T-helper 17 cell (primary cell): ENCODE results near the gene KLHL10. TPM values are rescaled to one million over a fixed set of nuclear protein-coding genes. Genes with fewer than 3 reads are reported as not detected.

Experiments used
- ATAC-seq: fragments of 150-1000 bp; cut with Tn5 transposase; 2 replicates; pipeline ENCODE4 v1.10.0; 2021; ENCODE audit warnings: mild to moderate bottlenecking, moderate library complexity
- DNase-seq, 3 donors: peaks; one replicate each; pipeline versions ENCODE4 v3.0.0 to v3.0.0-alpha.2; 2020 to 2021
- H3K9me3 ChIP-seq: one replicate; pipeline ENCODE4 v1.7.0; 2013; ENCODE audit warnings: low read length, mild to moderate bottlenecking; ENCODE audit not compliant: control insufficient read depth, poor library complexity, severe bottlenecking
- H3K27ac Mint-ChIP-seq: one replicate; pipeline ENCODE4 v1.8.0; 2022; ENCODE audit warnings: mild to moderate bottlenecking, moderate library complexity, mixed read lengths
- H3K27me3 Mint-ChIP-seq: one replicate; pipeline ENCODE4 v1.8.0; 2022; ENCODE audit warnings: mixed read lengths
- H3K36me3 Mint-ChIP-seq: one replicate; pipeline ENCODE4 v1.8.0; 2022; ENCODE audit warnings: low read depth, mixed read lengths
- H3K4me1 Mint-ChIP-seq: one replicate; pipeline ENCODE4 v1.8.0; 2022; ENCODE audit warnings: mild to moderate bottlenecking, mixed read lengths
- H3K4me3 Mint-ChIP-seq: one replicate; pipeline ENCODE4 v1.8.0; 2022; ENCODE audit warnings: mild to moderate bottlenecking, moderate library complexity, mixed read lengths
- total RNA-seq, 4 donors: library from RNA in 2 of 4; stranded (reverse) in 2 of 4; gene quantifications; one replicate each; pipeline ENCODE4 v1.2.3 and lab custom pipeline; 2022 to 2026

KLHL10 gene
- total RNA-seq: not detected
- total RNA-seq (lab: John Stamatoyannopoulos, UW): 0 to 0.12 reads per million in 2 donors

GRCh38 chr17:41837761-41838538, at the start of gene KLHL10:
Gene KLHL10, plus strand, starts transcription at chr17:41837825. Its CDS starts 108 bp downstream, at chr17:41837933.
- no peaks in the 10 kb centered on the region for H3K36me3 Mint-ChIP-seq
- ATAC-seq (no peak), DNase-seq (no peak)
- H3K4me3 Mint-ChIP-seq: peak within 1 kb of the TSS; percentile 89
- H3K9me3 ChIP-seq: no peaks in the 10 kb centered on the region
- H3K4me1 Mint-ChIP-seq: peaks cover 11% of the 10 kb centered on the region
- no peak within 1 kb of the TSS for H3K27ac Mint-ChIP-seq
- no peaks in the 10 kb centered on the region for H3K27me3 Mint-ChIP-seq

DNA sequence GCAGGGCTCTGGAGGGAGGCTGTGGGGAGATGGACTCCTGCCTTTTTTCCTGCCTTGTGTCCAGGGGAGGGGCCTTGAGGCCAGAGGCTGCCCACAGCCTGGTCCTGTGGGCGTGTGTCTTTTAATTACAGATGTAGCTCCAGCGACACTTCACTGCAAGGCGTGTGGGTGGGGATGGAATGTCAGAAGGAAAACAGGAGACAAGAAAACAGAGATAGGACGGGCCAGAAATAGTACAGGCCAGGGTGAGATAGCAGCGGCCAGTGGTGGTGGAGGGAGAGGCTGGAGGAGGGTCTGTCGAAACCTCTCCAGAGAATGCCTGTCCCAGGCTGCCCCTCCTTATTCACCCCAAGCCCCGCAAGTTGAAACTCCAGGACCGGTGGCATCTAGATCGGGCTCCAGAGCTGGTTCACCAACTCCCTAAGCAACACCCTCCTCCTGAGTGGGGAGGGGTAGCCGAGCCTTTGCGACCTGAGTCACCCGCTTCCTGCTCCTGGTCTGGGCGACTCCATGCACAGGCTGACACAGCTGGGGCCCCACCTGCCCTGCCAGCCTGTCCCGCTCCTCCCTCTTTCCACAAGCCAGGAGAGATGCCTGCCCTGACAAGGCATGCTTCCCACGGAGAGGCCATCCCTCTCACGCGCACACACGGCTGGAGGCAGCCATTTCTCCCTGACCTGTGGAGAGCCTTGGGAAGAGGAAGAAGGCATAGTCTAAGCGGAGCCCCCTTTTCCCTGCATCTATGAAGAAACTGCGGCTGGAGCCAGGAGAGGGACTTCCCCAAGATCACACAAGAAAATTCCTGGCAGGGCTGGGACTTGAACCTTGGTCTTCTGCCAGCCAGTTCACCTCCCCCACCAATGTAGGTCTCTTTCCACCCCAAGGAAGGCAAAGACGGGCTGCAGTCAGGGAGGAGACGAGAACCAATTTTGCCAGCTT, 44.5 kb upstream of the KLHL10 start:
- no peak overlapping the region for H3K27ac Mint-ChIP-seq
- no peak for ATAC-seq
- H3K4me1 Mint-ChIP-seq: peaks cover 7% of the 10 kb centered on the region
- H3K36me3 Mint-ChIP-seq: no peaks in the 10 kb centered on the region
- no peaks in the 10 kb centered on the region for H3K9me3 ChIP-seq
- no peak for DNase-seq
- H3K4me3 Mint-ChIP-seq: no peak overlapping the region
- H3K27me3 Mint-ChIP-seq: no peaks in the 10 kb centered on the region

- no peaks in the 10 kb centered on the region for H3K27me3 Mint-ChIP-seq
- no peaks in the 10 kb centered on the region for H3K9me3 ChIP-seq
- DNase-seq (no peak), ATAC-seq (no peak)
- no peak overlapping the region for H3K27ac Mint-ChIP-seq
- H3K4me1 Mint-ChIP-seq: peaks cover 5% of the 10 kb centered on the region
- no peaks in the 10 kb centered on the region for H3K36me3 Mint-ChIP-seq
- no peak overlapping the region for H3K4me3 Mint-ChIP-seq
Observed at GRCh38 chr17:41793784-41794539, 43.7 kb upstream of the KLHL10 start.

GRCh38 chr17:41794540-41794975, 43.1 kb upstream of the KLHL10 start:
- Mint-ChIP-seq H3K27me3 (no peaks in the 10 kb centered on the region), H3K36me3 (no peaks in the 10 kb centered on the region), H3K4me1 (peaks cover 5% of the 10 kb centered on the region), H3K27ac (no peak overlapping the region), H3K4me3 (no peak overlapping the region)
- no peaks in the 10 kb centered on the region for H3K9me3 ChIP-seq
- DNase-seq (no peak), ATAC-seq (no peak)

DNA sequence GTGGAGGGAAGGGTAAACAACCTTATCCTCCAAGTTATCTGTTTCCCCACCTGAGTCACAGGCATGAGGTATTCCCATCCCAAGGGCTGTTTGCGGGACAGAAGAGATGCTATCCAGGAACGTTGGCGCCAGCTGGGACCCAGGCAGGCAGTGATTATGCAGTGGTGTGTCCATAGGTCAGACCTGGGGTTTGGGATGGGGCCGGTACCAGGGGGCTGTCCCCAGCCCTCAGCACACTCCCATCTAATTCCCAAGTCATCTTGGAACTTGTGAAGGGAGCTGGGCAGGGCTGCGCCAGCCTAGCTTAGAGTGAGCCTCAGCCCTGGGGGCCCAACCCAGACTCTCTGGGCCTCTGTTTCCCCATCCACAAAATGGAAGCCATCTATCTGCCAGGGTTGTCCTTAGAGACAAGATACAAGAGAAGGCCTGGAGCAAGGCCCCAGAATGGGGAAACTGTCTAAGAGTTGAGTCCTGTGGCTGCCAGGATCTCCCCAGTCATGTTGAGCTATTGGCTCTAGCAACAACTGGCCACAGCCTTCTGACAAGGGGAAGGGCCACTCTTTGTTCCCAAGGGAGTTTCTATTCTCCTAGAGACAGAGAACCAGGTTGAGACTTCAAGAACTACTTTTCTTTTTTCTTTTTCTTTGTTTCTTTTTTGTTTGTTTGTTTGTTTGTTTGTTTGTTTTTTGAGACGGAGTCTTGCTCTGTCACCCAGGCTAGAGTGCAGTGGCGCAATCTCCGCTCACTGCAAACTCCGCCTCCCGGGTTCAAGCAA, 41.3 kb upstream of the KLHL10 start:
- Mint-ChIP-seq H3K4me3 (no peak overlapping the region), H3K27me3 (no peaks in the 10 kb centered on the region), H3K27ac (no peak overlapping the region)

GRCh38 chr17:41797377-41797776, 40.2 kb upstream of the KLHL10 start:
- Mint-ChIP-seq H3K4me3 (no peak overlapping the region), H3K27ac (no peak overlapping the region), H3K36me3 (peaks cover 2% of the 10 kb centered on the region), H3K27me3 (no peaks in the 10 kb centered on the region), H3K4me1 (peaks cover 4% of the 10 kb centered on the region)
- ATAC-seq: no peak
- no peak for DNase-seq
- no peaks in the 10 kb centered on the region for H3K9me3 ChIP-seq

More for the DNA sequence above, 41.3 kb upstream of the KLHL10 start:
- Mint-ChIP-seq H3K36me3 (no peaks in the 10 kb centered on the region), H3K4me1 (no peaks in the 10 kb centered on the region)
- no peaks in the 10 kb centered on the region for H3K9me3 ChIP-seq
- DNase-seq: no peak
- ATAC-seq: no peak

DNA sequence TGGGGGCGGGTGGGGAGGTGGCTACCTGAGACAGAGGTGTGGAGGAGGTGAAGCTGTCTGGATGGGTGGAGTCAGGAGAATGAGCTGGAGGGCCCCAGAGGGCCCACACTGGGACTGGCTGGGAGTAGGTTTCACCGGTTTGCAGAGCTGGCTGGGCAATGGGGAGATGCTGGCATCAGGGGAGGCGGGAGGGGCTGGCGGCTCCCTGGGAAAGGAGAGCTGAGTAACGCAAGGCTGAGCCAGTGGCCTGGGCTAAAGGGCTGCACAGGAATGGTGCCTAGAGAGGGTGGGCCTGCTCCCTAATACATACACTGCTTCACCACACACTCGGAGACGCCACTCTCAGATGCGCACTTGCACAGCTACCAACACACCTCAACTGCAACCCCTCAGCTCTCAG, 38.3 kb upstream of the KLHL10 start:
- H3K4me1 Mint-ChIP-seq: peaks cover 4% of the 10 kb centered on the region
- no peak overlapping the region for H3K27ac Mint-ChIP-seq
- H3K27me3 Mint-ChIP-seq: no peaks in the 10 kb centered on the region
- H3K9me3 ChIP-seq: no peaks in the 10 kb centered on the region
- no peak for DNase-seq
- ATAC-seq: no peak
- H3K36me3 Mint-ChIP-seq: peaks cover 2% of the 10 kb centered on the region
- no peak overlapping the region for H3K4me3 Mint-ChIP-seq

- Mint-ChIP-seq H3K27me3 (no peaks in the 10 kb centered on the region), H3K4me3 (no peak overlapping the region), H3K36me3 (peaks cover 2% of the 10 kb centered on the region), H3K27ac (no peak overlapping the region), H3K4me1 (peaks cover 4% of the 10 kb centered on the region)
- H3K9me3 ChIP-seq: no peaks in the 10 kb centered on the region
- peak; percentile 28 for ATAC-seq
- no peak for DNase-seq
Observed at GRCh38 chr17:41800601-41801373, 36.8 kb upstream of the KLHL10 start.

- H3K27me3 Mint-ChIP-seq: no peaks in the 10 kb centered on the region
- no peak overlapping the region for H3K4me3 Mint-ChIP-seq
- peaks cover 2% of the 10 kb centered on the region for H3K36me3 Mint-ChIP-seq
- peaks cover 4% of the 10 kb centered on the region for H3K4me1 Mint-ChIP-seq
- peak; percentile 53 to 68 (median 61) for DNase-seq
- ATAC-seq: peak; percentile 85
- no peaks in the 10 kb centered on the region for H3K9me3 ChIP-seq
- no peak overlapping the region for H3K27ac Mint-ChIP-seq
Observed at GRCh38 chr17:41801374-41802271, 36.0 kb upstream of the KLHL10 start.

- no peaks in the 10 kb centered on the region for H3K27me3 Mint-ChIP-seq
- peaks cover 2% of the 10 kb centered on the region for H3K36me3 Mint-ChIP-seq
- H3K9me3 ChIP-seq: no peaks in the 10 kb centered on the region
- DNase-seq (no peak), ATAC-seq (no peak)
- peaks cover 4% of the 10 kb centered on the region for H3K4me1 Mint-ChIP-seq
- no peak overlapping the region for H3K27ac Mint-ChIP-seq
- no peak overlapping the region for H3K4me3 Mint-ChIP-seq
Observed at GRCh38 chr17:41803049-41804020, 34.3 kb upstream of the KLHL10 start.
